IMR-90 (cell line): ENCODE data around the gene TUBA3D. TPM values are rescaled to one million over a fixed set of nuclear protein-coding genes. Genes with fewer than 3 reads are reported as not detected.
"Not testable (repeated sequence)": the region's sequence is repeated elsewhere in the genome, so short reads cannot be mapped to it uniquely, and the experiment has no call there.

Experiments used
- ATAC-seq: fragments of 200-7000 bp; cut with Tn5 transposase; 2 replicates; pipeline ENCODE4 v1.9.1; 2020; ENCODE audit warnings: low read depth, mild to moderate bottlenecking, moderate library complexity
- BruUV-seq: library from RNA; stranded (reverse); fragments of 400-500 nt; replicated peaks from 2 replicates; lab custom pipeline; 2021; lab: Mats Ljungman, UMichigan
- CTCF ChIA-PET: fragments of 300-600 bp; formaldehyde crosslinking; extraction: SDS; loops from one replicate; lab custom pipeline; 2021; ENCODE audit warnings: antibody characterized with exemption; lab: Yijun Ruan, JAX
- POLR2A ChIA-PET: fragments of 300-600 bp; sonication (Branson Sonifier 250); formaldehyde crosslinking; loops from one replicate; lab custom pipeline; 2022; ENCODE audit warnings: antibody characterized with exemption; ENCODE audit not compliant: unreplicated experiment; lab: Charles Lee
- DNase-seq: peaks from one replicate; pipeline ENCODE4 v3.0.0; 2013
- H2AFZ ChIP-seq: replicated peaks from 2 replicates; pipeline ENCODE3; 2013; ENCODE audit warnings: low read length, mild to moderate bottlenecking; ENCODE audit not compliant: poor library complexity
- H2AK5ac ChIP-seq: 2 replicates; pipeline ENCODE4 v1.6.1; 2013; ENCODE audit warnings: low read depth, low read length, inconsistent platforms
- H2AK9ac ChIP-seq: replicated peaks from 2 replicates; pipeline ENCODE3; 2013; ENCODE audit warnings: mild to moderate bottlenecking, low read depth, low read length, moderate library complexity; ENCODE audit not compliant: poor library complexity
- H2BK120ac ChIP-seq: 2 replicates; pipeline ENCODE4 v1.6.1; 2013; ENCODE audit warnings: low read depth, low read length, inconsistent platforms
- H2BK15ac ChIP-seq: 3 replicates; pipeline ENCODE4 v1.6.1; 2013; ENCODE audit warnings: low read depth, low read length, inconsistent platforms
- H2BK20ac ChIP-seq: 2 replicates; pipeline ENCODE4 v1.6.1; 2013; ENCODE audit warnings: low read depth, mild to moderate bottlenecking, inconsistent platforms, low read length, moderate library complexity
- H2BK5ac ChIP-seq: 2 replicates; pipeline ENCODE4 v1.6.1; 2013; ENCODE audit warnings: mild to moderate bottlenecking, low read depth, low read length, inconsistent platforms; ENCODE audit not compliant: poor library complexity, severe bottlenecking
- H3K14ac ChIP-seq: replicated peaks from 2 replicates; pipeline ENCODE4 v1.6.1; 2013; ENCODE audit warnings: low read depth, low read length, inconsistent platforms
- H3K18ac ChIP-seq: 2 replicates; pipeline ENCODE4 v1.6.1; 2013; ENCODE audit warnings: low read depth, low read length, control low read depth
- H3K23ac ChIP-seq: 2 replicates; pipeline ENCODE4 v1.6.1; 2013; ENCODE audit warnings: low read depth, low read length, inconsistent platforms
- H3K27ac ChIP-seq: 2 replicates; pipeline ENCODE4 v1.5.1; 2013; ENCODE audit warnings: mild to moderate bottlenecking, control low read depth, low read length; ENCODE audit not compliant: insufficient read depth
- H3K27me3 ChIP-seq: 2 replicates; pipeline ENCODE4 v1.6.1; 2013; ENCODE audit warnings: low read length; ENCODE audit not compliant: control insufficient read depth, insufficient read depth
- H3K36me3 ChIP-seq: 2 replicates; pipeline ENCODE4 v1.6.1; 2013; ENCODE audit warnings: low read length, mixed read lengths; ENCODE audit not compliant: control insufficient read depth, insufficient read depth
- H3K4ac ChIP-seq: 2 replicates; pipeline ENCODE4 v1.6.1; 2013; ENCODE audit warnings: low read depth, low read length, inconsistent platforms
- H3K4me1 ChIP-seq: 2 replicates; pipeline ENCODE4 v1.6.1; 2013; ENCODE audit warnings: low read length, mixed read lengths; ENCODE audit not compliant: control insufficient read depth, insufficient read depth
- H3K4me2 ChIP-seq: 2 replicates; pipeline ENCODE4 v1.6.1; 2013; ENCODE audit warnings: low read depth, mild to moderate bottlenecking, control low read depth, low read length, moderate library complexity
- H3K4me3 ChIP-seq: 2 replicates; pipeline ENCODE4 v1.5.1; 2013; ENCODE audit warnings: low read depth, mild to moderate bottlenecking, control low read depth, low read length, moderate library complexity; ENCODE audit not compliant: insufficient read depth
- H3K56ac ChIP-seq: 2 replicates; pipeline ENCODE4 v1.6.1; 2013; ENCODE audit warnings: low read length, inconsistent platforms; ENCODE audit not compliant: insufficient read depth; ENCODE audit errors: extremely low read depth
- H3K79me1 ChIP-seq, 2 experiments: 2 replicates each; pipeline ENCODE4 v1.6.1; 2013; ENCODE audit warnings: low read length in 2 of 2, inconsistent platforms in 1 of 2, low read depth in 1 of 2
- H3K9ac ChIP-seq: 2 replicates; pipeline ENCODE4 v1.6.1; 2013; ENCODE audit warnings: low read depth, low read length, control low read depth
- H3K9me1 ChIP-seq: 2 replicates; pipeline ENCODE4 v1.6.1; 2013; ENCODE audit warnings: low read length, inconsistent platforms; ENCODE audit not compliant: insufficient read depth
- H3K9me3 ChIP-seq: 2 replicates; pipeline ENCODE4 v1.6.1; 2013; ENCODE audit warnings: low read length; ENCODE audit not compliant: control insufficient read depth, insufficient read depth
- H4K20me1 ChIP-seq: 2 replicates; pipeline ENCODE4 v1.6.1; 2013; ENCODE audit warnings: low read length, inconsistent platforms; ENCODE audit not compliant: insufficient read depth
- H4K5ac ChIP-seq: 2 replicates; pipeline ENCODE4 v1.6.1; 2013; ENCODE audit warnings: mild to moderate bottlenecking, low read depth, low read length, control low read depth
- H4K8ac ChIP-seq, 2 experiments: 2 replicates each; pipeline ENCODE4 v1.6.1; 2013; ENCODE audit warnings: low read depth in 2 of 2, low read length in 2 of 2, control low read depth in 1 of 2, inconsistent platforms in 1 of 2
- H4K91ac ChIP-seq: 2 replicates; pipeline ENCODE4 v1.6.1; 2013; ENCODE audit warnings: low read depth, low read length, inconsistent platforms; ENCODE audit not compliant: insufficient read depth
- WGBS, 2 experiments: methylation state at CpG; one replicate each; pipeline versions ENCODE4 v1.1.5 to v1.1.7; 2013; ENCODE audit warnings: missing lambda C conversion rate in 2 of 2; ENCODE audit not compliant: insufficient read length in 1 of 2; ENCODE audit errors: extremely low coverage in 2 of 2; 5-methylcytosine and 5-hydroxymethylcytosine counted together
- dilution Hi-C: fragments of 300-500 bp; cut with HindIII; formaldehyde crosslinking; loops from one replicate; pipeline ENCODE4 v1.14.3; 2018; ENCODE audit warnings: low sequenced_read_pairs; ENCODE audit not compliant: unreplicated experiment
- in situ Hi-C: fragments of 300-500 bp; cut with MboI; formaldehyde crosslinking; loops from 3 replicates; pipeline ENCODE4 v1.14.3; 2019; ENCODE audit warnings: low sequenced_read_pairs, inconsistent platforms, mixed read lengths
- intact Hi-C: fragments of 100-400 bp; cut with micrococcal nuclease; formaldehyde crosslinking; loops from 2 replicates; pipeline ENCODE4 v1.10.0; 2022
- polyA plus RNA-seq, 3 experiments: library from polyadenylated mRNA; depleted of rRNA; stranded (reverse); fragments of >200 nt; gene quantifications; 2 replicates each; pipeline ENCODE4 v1.2.3, GENCODE V29; 2012; ENCODE audit warnings: low replicate concordance in 1 of 3
- total RNA-seq: library from RNA; depleted of rRNA; stranded (reverse); fragments of >200 nt; gene quantifications from 2 replicates; pipeline ENCODE4 v1.2.3, GENCODE V29; 2012

Gene TUBA3D
- total and polyA plus RNA-seq, 2 of the 4 experiments (the other 2 are of a cell fraction), result not detected

DNA sequence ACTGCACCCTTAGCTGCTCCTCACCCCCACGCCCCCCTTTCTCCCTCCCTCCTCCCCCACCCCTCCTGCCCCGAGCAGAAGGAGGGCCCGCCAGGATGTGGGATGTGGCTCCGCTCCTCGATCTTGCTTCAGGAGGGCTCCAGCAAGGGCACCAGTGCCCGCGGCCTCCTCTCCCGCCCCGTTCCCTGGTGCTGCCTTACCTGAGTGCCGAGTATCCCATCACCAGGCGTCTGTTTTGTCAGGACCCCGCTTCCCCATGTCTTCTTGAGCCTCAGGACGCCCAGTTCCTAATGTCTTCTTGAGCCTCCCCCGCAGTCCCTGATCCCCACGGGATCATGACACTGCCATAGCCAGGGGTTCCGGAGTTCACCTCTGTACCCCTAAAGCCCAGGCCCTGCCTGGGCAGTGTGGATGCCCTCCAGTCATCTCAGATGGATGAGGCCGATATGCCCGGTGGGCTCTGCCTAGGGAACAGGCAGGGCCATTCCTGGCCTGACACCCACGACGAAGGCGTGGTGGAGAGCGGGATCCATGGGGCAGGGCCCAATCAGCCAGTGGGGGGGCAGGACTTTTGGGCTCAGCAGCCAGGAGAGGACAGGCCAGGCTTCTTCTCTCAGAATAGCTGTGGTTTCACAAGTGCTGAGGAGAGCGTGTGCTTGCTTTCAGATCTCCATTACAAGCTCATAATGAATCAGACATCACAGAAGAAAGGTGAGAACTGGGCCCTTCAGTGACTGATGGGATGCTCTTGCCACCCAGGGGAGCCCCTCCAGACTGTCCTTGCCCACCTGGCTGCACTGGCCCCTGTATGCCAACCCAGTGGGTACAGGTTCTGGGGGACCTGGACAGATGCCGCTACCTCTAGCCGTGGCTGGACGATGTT is 53.3 kb downstream of the TUBA3D start:
- H2AK9ac ChIP-seq, H4K8ac ChIP-seq, H2BK15ac ChIP-seq, H4K20me1 ChIP-seq, H3K9me1 ChIP-seq, H3K9me3 ChIP-seq, H3K79me1 ChIP-seq, POLR2A ChIA-PET, H3K56ac ChIP-seq, H3K23ac ChIP-seq, H3K36me3 ChIP-seq, H2AFZ ChIP-seq, H3K27ac ChIP-seq, H4K91ac ChIP-seq, H3K27me3 ChIP-seq, H3K9ac ChIP-seq, dilution Hi-C loops, H3K14ac ChIP-seq, intact Hi-C loops, DNase-seq, BruUV-seq, H3K4me1 ChIP-seq, H4K5ac ChIP-seq, H3K4ac ChIP-seq, H3K4me3 ChIP-seq, H2BK120ac ChIP-seq, H2AK5ac ChIP-seq, H2BK20ac ChIP-seq, CTCF ChIA-PET, in situ Hi-C loops, H2BK5ac ChIP-seq, ATAC-seq, H3K4me2 ChIP-seq, H3K18ac ChIP-seq: not testable (repeated sequence)
- WGBS, 2 experiments, result 81% methylated on average over 17 of the region's 26 CpGs; no CpG with 5 or more reads in 1 of the 2 experiments

DNA sequence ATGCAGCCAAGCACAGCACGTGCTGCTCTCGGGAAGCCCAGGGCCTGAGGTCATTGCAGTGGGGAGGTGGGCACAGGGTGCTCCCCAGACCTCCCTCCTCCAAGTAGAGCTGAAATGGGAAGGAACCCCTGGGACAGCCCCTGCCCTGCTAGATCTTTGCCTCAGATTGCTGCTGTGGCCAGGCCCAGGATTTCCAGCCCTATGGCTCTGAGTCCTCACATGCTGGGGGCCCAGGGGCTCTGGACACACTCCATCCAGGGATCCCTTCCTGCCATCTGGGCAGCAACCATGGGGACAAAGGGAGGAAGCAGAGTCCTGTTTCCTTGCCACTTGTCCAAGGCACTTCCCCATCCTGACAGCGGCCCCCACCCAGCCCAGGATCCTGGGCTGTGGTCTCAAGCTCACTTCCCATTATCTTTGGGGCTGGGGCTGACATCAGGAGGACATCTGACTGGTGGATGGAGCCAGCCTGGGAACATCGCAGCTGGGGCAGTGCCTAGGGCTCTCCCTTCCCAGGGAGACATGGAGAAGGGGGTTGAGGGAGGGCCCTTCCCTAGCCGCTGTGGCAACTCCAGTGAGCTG is 54.0 kb downstream of the TUBA3D start:
- H3K9me3 ChIP-seq, dilution Hi-C loops, H3K4me1 ChIP-seq, H4K8ac ChIP-seq, H2AFZ ChIP-seq, H3K4ac ChIP-seq, H3K9me1 ChIP-seq, H3K14ac ChIP-seq, BruUV-seq, intact Hi-C loops, H3K4me2 ChIP-seq, H4K91ac ChIP-seq, H4K20me1 ChIP-seq, ATAC-seq, H3K27me3 ChIP-seq, DNase-seq, H4K5ac ChIP-seq, POLR2A ChIA-PET, H2BK120ac ChIP-seq, H2AK5ac ChIP-seq, H3K4me3 ChIP-seq, H3K27ac ChIP-seq, CTCF ChIA-PET, H3K9ac ChIP-seq, H3K79me1 ChIP-seq, H2BK5ac ChIP-seq, H3K18ac ChIP-seq, H3K23ac ChIP-seq, H2BK15ac ChIP-seq, H2BK20ac ChIP-seq, H2AK9ac ChIP-seq, H3K56ac ChIP-seq, H3K36me3 ChIP-seq, in situ Hi-C loops: not testable (repeated sequence)
- no CpG with 5 or more reads among the region's 5 CpGs for WGBS, 2 experiments
